ENCODE measurements around the gene GABPA.
"Not testable (repeated sequence)": the region's sequence is repeated elsewhere in the genome, so short reads cannot be mapped to it uniquely, and the experiment has no call there.

The GABPA gene

GRCh38 chr21:25742900-25743299 is 8.1 kb downstream of the GABPA start:
- DNase-seq (ENCODE audit: low spot score), result no peak

GRCh38 chr21:25744854-25745253 is 10.1 kb downstream of the GABPA start:
- DNase-seq (ENCODE audit: low spot score), result no peak

- DNase-seq (ENCODE audit: low spot score), result no peak
Observed at GRCh38 chr21:25750085-25750484, 15.3 kb downstream of the GABPA start.

- DNase-seq (ENCODE audit: low spot score), result no peak
Observed at GRCh38 chr21:25752416-25752815, 17.6 kb downstream of the GABPA start.

- DNase-seq (ENCODE audit: low spot score), result no peak
Observed at GRCh38 chr21:25756190-25756932, 21.6 kb downstream of the GABPA start.

GRCh38 chr21:25757531-25757930 is 22.8 kb downstream of the GABPA start:
- DNase-seq (ENCODE audit: low spot score), result no peak

- no peak for DNase-seq (ENCODE audit: low spot score)
Observed at GRCh38 chr21:25759573-25759972, 24.8 kb downstream of the GABPA start.

- no peak for DNase-seq (ENCODE audit: low spot score)
Observed at GRCh38 chr21:25760061-25760460, 25.3 kb downstream of the GABPA start.

- DNase-seq (ENCODE audit: low spot score), result no peak
Observed at GRCh38 chr21:25760677-25761076, 25.9 kb downstream of the GABPA start.

GRCh38 chr21:25764065-25764464 is 29.3 kb downstream of the GABPA start:
- no peak for DNase-seq (ENCODE audit: low spot score)

- no peak for DNase-seq (ENCODE audit: low spot score)
Observed at GRCh38 chr21:25767921-25768320, 33.1 kb downstream of the GABPA start.

- DNase-seq (ENCODE audit: low spot score), result no peak
Observed at GRCh38 chr21:25772686-25773085, 37.9 kb downstream of the GABPA start.

- DNase-seq (ENCODE audit: low spot score), result no peak
Observed at GRCh38 chr21:25776440-25776839, 41.7 kb downstream of the GABPA start.

- DNase-seq (ENCODE audit: low spot score), result not testable (repeated sequence)
Observed at GRCh38 chr21:25778126-25778875, 43.5 kb downstream of the GABPA start.

GRCh38 chr21:25788677-25789076 is 53.9 kb downstream of the GABPA start:
- DNase-seq (ENCODE audit: low spot score), result no peak

GRCh38 chr21:25790122-25790877 is 55.5 kb downstream of the GABPA start:
- peak; percentile 53 for DNase-seq (ENCODE audit: low spot score)

- no peak for DNase-seq (ENCODE audit: low spot score)
Observed at GRCh38 chr21:25790878-25791204, 56.1 kb downstream of the GABPA start.

- DNase-seq (ENCODE audit: low spot score), result peak; percentile 53
Observed at GRCh38 chr21:25791319-25791718, 56.5 kb downstream of the GABPA start.

- DNase-seq (ENCODE audit: low spot score), result peak; percentile 90
Observed at GRCh38 chr21:25801217-25802014, 66.6 kb downstream of the GABPA start.

- no peak for DNase-seq (ENCODE audit: low spot score)
Observed at GRCh38 chr21:25806060-25806459, 71.3 kb downstream of the GABPA start.

- no peak for DNase-seq (ENCODE audit: low spot score)
Observed at GRCh38 chr21:25807191-25807590, 72.4 kb downstream of the GABPA start.

- no peak for DNase-seq (ENCODE audit: low spot score)
Observed at GRCh38 chr21:25809013-25809412, 74.2 kb downstream of the GABPA start.

Data from D341Med (cell line).